Neuronal stem cell (in vitro differentiated cells): ENCODE results near the gene FMO4.

Experiments
- DNase-seq: peaks from one replicate; pipeline ENCODE4 v3.0.0-alpha.2; 2013; ENCODE audit warnings: low spot score
- H2AFZ ChIP-seq: one replicate; pipeline ENCODE4 v1.6.1; 2013; ENCODE audit warnings: mild to moderate bottlenecking, low read length, inconsistent platforms
- H2AK5ac ChIP-seq: 2 replicates; pipeline ENCODE4 v1.6.1; 2013; ENCODE audit warnings: low read depth, mild to moderate bottlenecking, inconsistent platforms, low read length, moderate library complexity, mixed read lengths
- H2BK120ac ChIP-seq: 2 replicates; pipeline ENCODE4 v1.6.1; 2013; ENCODE audit warnings: low read depth, mild to moderate bottlenecking, inconsistent platforms, low read length, moderate library complexity, mixed read lengths
- H2BK12ac ChIP-seq: one replicate; pipeline ENCODE4 v1.6.1; 2013; ENCODE audit warnings: low read length, inconsistent platforms
- H2BK15ac ChIP-seq: 2 replicates; pipeline ENCODE4 v1.6.1; 2013; ENCODE audit warnings: mild to moderate bottlenecking, low read length, inconsistent platforms, mixed read lengths
- H2BK5ac ChIP-seq: one replicate; pipeline ENCODE4 v1.6.1; 2013; ENCODE audit warnings: inconsistent platforms, mild to moderate bottlenecking, low read length, moderate library complexity
- H3K14ac ChIP-seq: one replicate; pipeline ENCODE4 v1.6.1; 2013; ENCODE audit warnings: low read length, inconsistent platforms
- H3K18ac ChIP-seq: 2 replicates; pipeline ENCODE4 v1.6.1; 2013; ENCODE audit warnings: low read length, inconsistent platforms
- H3K23ac ChIP-seq: 2 replicates; pipeline ENCODE4 v1.6.1; 2013; ENCODE audit warnings: low read depth, mild to moderate bottlenecking, mixed read lengths, low read length, inconsistent platforms; ENCODE audit not compliant: poor library complexity
- H3K27ac ChIP-seq: replicated peaks from 3 replicates; pipeline ENCODE4 v1.5.1; 2013; ENCODE audit warnings: low read length, inconsistent platforms
- H3K27me3 ChIP-seq, 3 experiments: 2 replicates each; pipeline ENCODE4 v1.6.1; 2013; ENCODE audit warnings: low read length in 3 of 3, mild to moderate bottlenecking in 2 of 3, inconsistent platforms in 1 of 3, low read depth in 1 of 3, mixed read lengths in 1 of 3, moderate library complexity in 1 of 3; ENCODE audit not compliant: control insufficient read depth in 3 of 3, insufficient read depth in 3 of 3
- H3K36me3 ChIP-seq, 2 donors: replicated peaks in 1 of 2; 2 replicates each; pipeline ENCODE4 v1.6.1; 2013; ENCODE audit warnings: low read length in 2 of 2; ENCODE audit not compliant: control insufficient read depth in 2 of 2, insufficient read depth in 2 of 2
- H3K4ac ChIP-seq: 2 replicates; pipeline ENCODE4 v1.6.1; 2013; ENCODE audit warnings: inconsistent platforms, mild to moderate bottlenecking, low read length, moderate library complexity
- H3K4me1 ChIP-seq, 2 donors: 1 replicate in 1 of 2; 2 replicates in 1 of 2; pipeline ENCODE4 v1.6.1; 2013; ENCODE audit warnings: low read length in 2 of 2, low read depth in 1 of 2; ENCODE audit not compliant: control insufficient read depth in 2 of 2, insufficient read depth in 1 of 2
- H3K4me2 ChIP-seq: one replicate; pipeline ENCODE4 v1.6.1; 2013; ENCODE audit warnings: mild to moderate bottlenecking, low read length, inconsistent platforms; ENCODE audit not compliant: insufficient read depth, poor library complexity, severe bottlenecking
- H3K4me3 ChIP-seq, 2 donors: 2 replicates each; pipeline ENCODE4 v1.5.1; 2013; ENCODE audit warnings: low read length in 2 of 2, mild to moderate bottlenecking in 2 of 2, inconsistent platforms in 1 of 2, moderate library complexity in 1 of 2
- H3K79me1 ChIP-seq: one replicate; pipeline ENCODE4 v1.6.1; 2013; ENCODE audit warnings: low read depth, mild to moderate bottlenecking, inconsistent platforms, low read length, moderate library complexity
- H3K9ac ChIP-seq: one replicate; pipeline ENCODE4 v1.6.1; 2013; ENCODE audit warnings: mild to moderate bottlenecking, low read depth, low read length, inconsistent platforms; ENCODE audit not compliant: poor library complexity
- H3K9me3 ChIP-seq, 2 donors: replicated peaks in 1 of 2; 2 replicates each; pipeline versions ENCODE3 to v1.6.1; 2013; ENCODE audit warnings: low read length in 2 of 2, mild to moderate bottlenecking in 2 of 2, inconsistent platforms in 1 of 2, low read depth in 1 of 2, mixed read lengths in 1 of 2, moderate library complexity in 1 of 2; ENCODE audit not compliant: control insufficient read depth in 2 of 2, insufficient read depth in 1 of 2
- H4K8ac ChIP-seq: one replicate; pipeline ENCODE4 v1.6.1; 2013; ENCODE audit warnings: low read depth, mild to moderate bottlenecking, inconsistent platforms, low read length, moderate library complexity
- H4K91ac ChIP-seq: one replicate; pipeline ENCODE4 v1.6.1; 2013; ENCODE audit warnings: low read length, low read depth, mild to moderate bottlenecking, inconsistent platforms; ENCODE audit not compliant: poor library complexity
- WGBS, 2 donors: extraction: QIAGEN DNeasy Blood & Tissue Kit; methylation state at CpG; one replicate each; pipeline ENCODE4 v1.1.7; 2013; ENCODE audit warnings: missing lambda C conversion rate in 2 of 2, mixed read lengths in 1 of 2; ENCODE audit not compliant: insufficient read length in 2 of 2, insufficient replicate concordance in 1 of 2; ENCODE audit errors: extremely low coverage in 2 of 2; 5-methylcytosine and 5-hydroxymethylcytosine counted together

FMO4 gene

DNA sequence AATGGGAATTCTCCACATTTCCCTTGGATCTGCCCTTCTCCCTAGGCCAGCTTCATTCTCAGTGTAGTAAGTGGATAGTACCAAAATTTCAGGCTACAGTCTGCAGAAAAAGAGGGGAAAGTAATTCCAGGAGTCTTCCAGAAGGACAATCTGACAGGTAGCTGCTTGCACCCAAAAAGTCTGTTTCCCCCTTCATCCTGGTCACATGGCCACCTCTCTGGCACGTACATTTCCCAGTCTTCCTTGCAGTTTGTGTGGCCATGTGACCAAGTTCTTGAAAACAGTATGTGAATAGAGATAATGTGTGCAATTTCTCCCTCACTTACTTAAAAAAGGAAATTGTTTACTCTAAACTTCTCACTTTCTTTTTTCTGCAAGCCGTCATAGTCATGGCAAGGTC, 14.6 kb upstream of the FMO4 start:
- DNase-seq: no peak
- no CpG with 5 or more reads among the region's 2 CpGs for WGBS, 2 donors
- Histone ChIP-seq H3K79me1 (no peaks in the 10 kb centered on the region), H4K91ac (no peak overlapping the region), H3K27ac (no peak overlapping the region), H3K18ac (no peak overlapping the region), H3K4me3 (no peak overlapping the region), H2BK5ac (no peak overlapping the region), H3K4me2 (no peak overlapping the region), H3K4ac (no peak overlapping the region), H2AFZ (no peak overlapping the region), H3K36me3 (no peaks in the 10 kb centered on the region), H2BK12ac (no peak overlapping the region), H3K14ac (no peak overlapping the region), H3K4me1 (no peaks in the 10 kb centered on the region), H4K8ac (no peak overlapping the region), H2BK15ac (no peak overlapping the region), H3K23ac (no peak overlapping the region), H3K9ac (no peak overlapping the region), H2BK120ac (no peak overlapping the region), H3K27me3 (no peaks in the 10 kb centered on the region), H3K9me3 (peaks cover 0 to 2% of the 10 kb centered on the region in 2 donors), H2AK5ac (no peak overlapping the region)

DNA sequence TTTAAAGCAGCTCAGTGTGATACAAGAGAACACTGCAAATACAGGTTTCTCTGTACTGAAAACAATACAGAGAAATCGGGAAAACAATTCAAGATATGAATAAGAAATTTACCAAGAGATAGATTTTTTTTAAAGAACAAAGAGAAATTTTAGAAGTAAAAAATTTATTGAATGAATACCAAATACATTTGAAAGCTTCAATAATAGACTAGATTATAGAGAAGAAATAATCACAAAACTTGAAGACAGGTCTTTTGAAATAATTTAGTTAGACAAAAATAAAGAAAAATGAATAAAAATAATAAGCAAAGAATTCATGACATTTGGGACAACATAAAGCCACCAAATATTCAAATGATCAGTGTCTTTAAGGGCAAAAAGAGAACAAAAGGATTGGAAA, 13.6 kb upstream of the FMO4 start:
- Histone ChIP-seq H3K4me3 (no peak overlapping the region), H3K23ac (no peak overlapping the region), H2BK120ac (no peak overlapping the region), H2BK15ac (no peak overlapping the region), H3K4me2 (no peak overlapping the region), H2BK12ac (no peak overlapping the region), H3K14ac (no peak overlapping the region), H3K27me3 (no peaks in the 10 kb centered on the region), H3K9ac (no peak overlapping the region), H4K8ac (no peak overlapping the region), H3K4ac (no peak overlapping the region), H2AK5ac (no peak overlapping the region), H3K79me1 (no peaks in the 10 kb centered on the region), H2AFZ (no peak overlapping the region), H3K18ac (no peak overlapping the region), H4K91ac (no peak overlapping the region), H3K36me3 (no peaks in the 10 kb centered on the region), H3K9me3 (peaks cover 0 to 2% of the 10 kb centered on the region in 2 donors), H3K27ac (no peak overlapping the region), H2BK5ac (no peak overlapping the region), H3K4me1 (no peaks in the 10 kb centered on the region)
- DNase-seq: no peak
- WGBS, 2 donors: no CpG with 5 or more reads among the region's 1 CpG

DNA sequence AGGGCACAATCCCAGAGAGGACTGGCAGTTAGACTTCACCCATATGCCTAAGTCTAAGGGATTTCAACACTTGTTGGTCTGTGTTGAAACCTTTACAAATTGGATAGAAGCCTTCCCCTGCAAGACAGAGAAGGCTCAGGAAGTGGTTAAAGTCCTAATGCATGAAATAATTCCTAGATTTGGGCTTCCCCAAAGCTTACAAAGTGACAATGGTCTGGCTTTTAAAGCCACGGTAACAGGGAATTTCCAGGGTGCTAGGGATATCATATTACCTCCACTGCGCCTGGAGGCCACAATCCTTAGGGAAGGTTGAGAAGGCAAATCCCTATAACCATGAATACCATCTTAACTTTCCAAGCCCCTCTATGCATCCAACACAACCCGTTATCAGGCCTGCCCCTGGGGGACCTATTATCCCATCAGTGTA, 3.3 kb upstream of the FMO4 start:
- no peaks in the 10 kb centered on the region for H3K9me3 ChIP-seq
- no peak overlapping the region for H3K4ac ChIP-seq
- no CpG with 5 or more reads among the region's 3 CpGs for WGBS, 2 donors

DNA sequence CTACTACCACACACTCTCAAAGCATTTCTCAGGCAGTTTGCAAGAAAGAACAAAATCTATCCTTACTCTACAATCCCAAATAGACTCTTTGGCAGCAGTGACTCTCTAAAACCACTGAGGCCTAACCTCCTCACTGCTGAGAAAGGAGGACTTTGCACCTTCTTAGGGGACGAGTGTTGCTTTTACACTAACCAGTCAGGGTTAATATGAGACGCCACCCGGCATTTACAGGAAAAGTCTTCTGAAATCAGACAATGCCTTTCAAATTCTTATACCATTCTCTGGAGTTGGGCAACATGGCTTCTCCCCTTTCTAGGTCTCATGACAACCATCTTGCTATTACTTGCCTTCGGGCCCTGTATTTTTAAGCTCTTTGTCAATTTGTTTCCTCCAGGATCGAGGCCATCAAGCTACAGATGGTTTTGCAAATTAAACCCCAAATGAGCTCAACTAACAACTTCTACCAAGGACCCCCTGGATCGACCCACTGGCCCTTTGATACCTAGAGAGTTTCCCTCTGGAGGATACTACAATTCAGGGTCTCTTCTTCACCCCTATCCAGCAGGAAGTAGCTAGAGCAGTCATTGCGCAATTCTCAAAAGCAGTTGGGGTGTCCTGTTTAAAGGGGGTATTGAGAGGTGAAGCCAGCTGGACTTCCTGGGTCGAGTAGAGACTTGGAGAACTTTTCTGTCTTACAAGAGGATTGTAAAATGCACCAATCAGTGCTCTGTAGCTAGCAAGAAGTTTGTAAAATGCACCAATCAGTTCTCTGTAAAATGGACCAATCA, 2.0 kb upstream of the FMO4 start:
- H3K9ac ChIP-seq: no peak overlapping the region
- no peak overlapping the region for H4K91ac ChIP-seq
- H3K4me3 ChIP-seq: no peak overlapping the region
- no peaks in the 10 kb centered on the region for H3K79me1 ChIP-seq
- no peak overlapping the region for H2BK5ac ChIP-seq
- no peak overlapping the region for H4K8ac ChIP-seq
- no peak overlapping the region for H2BK120ac ChIP-seq
- no peak overlapping the region for H3K18ac ChIP-seq
- no peaks in the 10 kb centered on the region for H3K9me3 ChIP-seq
- H2AK5ac ChIP-seq: no peak overlapping the region
- peaks cover 0 to 3% of the 10 kb centered on the region in 2 donors for H3K4me1 ChIP-seq
- H3K23ac ChIP-seq: no peak overlapping the region
- no peaks in the 10 kb centered on the region for H3K27me3 ChIP-seq
- no peak overlapping the region for H3K27ac ChIP-seq
- H3K36me3 ChIP-seq: no peaks in the 10 kb centered on the region
- H3K14ac ChIP-seq: no peak overlapping the region
- no peak overlapping the region for H2BK15ac ChIP-seq
- H2BK12ac ChIP-seq: no peak overlapping the region
- no peak for DNase-seq
- H3K4ac ChIP-seq: no peak overlapping the region
- H3K4me2 ChIP-seq: no peak overlapping the region
- WGBS, 2 donors: no CpG with 5 or more reads among the region's 8 CpGs
- H2AFZ ChIP-seq: no peak overlapping the region

More for the DNA sequence above, 3.3 kb upstream of the FMO4 start:
- Histone ChIP-seq H2AK5ac (no peak overlapping the region), H3K4me3 (no peak overlapping the region), H3K4me1 (peaks cover 0 to 3% of the 10 kb centered on the region in 2 donors), H3K14ac (no peak overlapping the region), H3K23ac (no peak overlapping the region), H3K27me3 (no peaks in the 10 kb centered on the region), H3K36me3 (no peaks in the 10 kb centered on the region), H2AFZ (no peak overlapping the region), H3K27ac (no peak overlapping the region), H3K18ac (no peak overlapping the region), H2BK5ac (no peak overlapping the region), H2BK12ac (no peak overlapping the region), H2BK15ac (no peak overlapping the region), H3K9ac (no peak overlapping the region), H3K79me1 (no peaks in the 10 kb centered on the region), H3K4me2 (no peak overlapping the region), H4K91ac (no peak overlapping the region), H2BK120ac (no peak overlapping the region), H4K8ac (no peak overlapping the region)
- no peak for DNase-seq
